Measurements from ENCODE around the gene OBSL1.

OBSL1 gene

DNA sequence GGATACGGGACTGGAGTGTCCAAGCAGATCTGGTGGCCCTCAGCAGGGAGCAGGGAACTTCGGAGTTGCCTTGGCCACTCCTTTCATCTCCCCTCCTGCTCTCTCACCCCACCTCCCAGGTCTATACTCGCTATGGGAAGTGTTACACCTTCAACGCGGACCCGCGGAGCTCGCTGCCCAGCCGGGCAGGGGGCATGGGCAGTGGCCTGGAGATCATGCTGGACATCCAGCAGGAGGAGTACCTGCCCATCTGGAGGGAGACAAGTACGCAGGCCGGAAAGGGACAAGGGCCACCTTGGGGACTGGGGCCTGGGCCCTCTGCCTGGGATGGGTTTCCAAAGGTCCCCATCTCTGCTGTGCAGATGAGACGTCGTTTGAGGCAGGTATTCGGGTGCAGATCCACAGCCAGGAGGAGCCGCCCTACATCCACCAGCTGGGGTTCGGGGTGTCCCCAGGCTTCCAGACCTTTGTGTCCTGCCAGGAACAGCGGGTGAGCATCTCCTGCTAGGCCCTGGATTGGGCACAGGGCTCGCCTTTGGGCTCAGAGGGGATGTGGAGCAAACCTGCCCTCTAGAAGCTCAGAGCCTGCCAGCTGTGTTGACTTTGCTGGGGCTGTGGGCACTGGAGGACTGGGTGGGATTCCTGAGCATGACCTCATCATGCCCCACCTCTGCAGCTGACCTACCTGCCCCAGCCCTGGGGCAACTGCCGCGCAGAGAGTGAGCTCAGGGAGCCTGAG lies 39.5 kb downstream of the OBSL1 start:
- no peaks in the 10 kb centered on the region for H3K9me2 ChIP-seq (replicated peaks; ENCODE audit: low read depth, low read length)
- no peak overlapping the region for H3K4me3 ChIP-seq (ENCODE audit: low read length, poor library complexity, severe bottlenecking)
- no peaks in the 10 kb centered on the region for H3F3A ChIP-seq (ENCODE audit: low read depth)
- no peak overlapping the region for H3K4me2 ChIP-seq (ENCODE audit: low read depth, low read length, poor library complexity, severe bottlenecking)
- H3K9ac ChIP-seq (ENCODE audit: low read depth, low read length, poor library complexity, severe bottlenecking), result no peak overlapping the region
- no peaks in the 10 kb centered on the region for H3K36me3 ChIP-seq (ENCODE audit: insufficient read depth, low read length)
- H2AFZ ChIP-seq (ENCODE audit: low read length), result no peak overlapping the region
- no peaks in the 10 kb centered on the region for H3K27me3 ChIP-seq (ENCODE audit: insufficient read depth, low read length, poor library complexity, severe bottlenecking)
- H3K9me3 ChIP-seq (ENCODE audit: insufficient read depth, low read depth, low read length), result no peaks in the 10 kb centered on the region
- TF ChIP-seq, protein P1, sequence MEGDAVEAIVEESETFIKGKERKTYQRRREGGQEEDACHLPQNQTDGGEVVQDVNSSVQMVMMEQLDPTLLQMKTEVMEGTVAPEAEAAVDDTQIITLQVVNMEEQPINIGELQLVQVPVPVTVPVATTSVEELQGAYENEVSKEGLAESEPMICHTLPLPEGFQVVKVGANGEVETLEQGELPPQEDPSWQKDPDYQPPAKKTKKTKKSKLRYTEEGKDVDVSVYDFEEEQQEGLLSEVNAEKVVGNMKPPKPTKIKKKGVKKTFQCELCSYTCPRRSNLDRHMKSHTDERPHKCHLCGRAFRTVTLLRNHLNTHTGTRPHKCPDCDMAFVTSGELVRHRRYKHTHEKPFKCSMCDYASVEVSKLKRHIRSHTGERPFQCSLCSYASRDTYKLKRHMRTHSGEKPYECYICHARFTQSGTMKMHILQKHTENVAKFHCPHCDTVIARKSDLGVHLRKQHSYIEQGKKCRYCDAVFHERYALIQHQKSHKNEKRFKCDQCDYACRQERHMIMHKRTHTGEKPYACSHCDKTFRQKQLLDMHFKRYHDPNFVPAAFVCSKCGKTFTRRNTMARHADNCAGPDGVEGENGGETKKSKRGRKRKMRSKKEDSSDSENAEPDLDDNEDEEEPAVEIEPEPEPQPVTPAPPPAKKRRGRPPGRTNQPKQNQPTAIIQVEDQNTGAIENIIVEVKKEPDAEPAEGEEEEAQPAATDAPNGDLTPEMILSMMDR (conservative IDR thresholded peaks at IDR 0.05; ENCODE audit: low read length), result no peak
- TF ChIP-seq EZH2phosphoT487 (IDR thresholded peaks at IDR 0.05; ENCODE audit: borderline replicate concordance), result no peak
- H4K20me1 ChIP-seq (ENCODE audit: insufficient read depth, low read length, poor library complexity, severe bottlenecking), result no peaks in the 10 kb centered on the region
- H3K4me1 ChIP-seq (ENCODE audit: insufficient read depth, low read length, poor library complexity, severe bottlenecking), result no peaks in the 10 kb centered on the region
- no peaks in the 10 kb centered on the region for H3K79me2 ChIP-seq (ENCODE audit: insufficient read depth, low read length)

DNA sequence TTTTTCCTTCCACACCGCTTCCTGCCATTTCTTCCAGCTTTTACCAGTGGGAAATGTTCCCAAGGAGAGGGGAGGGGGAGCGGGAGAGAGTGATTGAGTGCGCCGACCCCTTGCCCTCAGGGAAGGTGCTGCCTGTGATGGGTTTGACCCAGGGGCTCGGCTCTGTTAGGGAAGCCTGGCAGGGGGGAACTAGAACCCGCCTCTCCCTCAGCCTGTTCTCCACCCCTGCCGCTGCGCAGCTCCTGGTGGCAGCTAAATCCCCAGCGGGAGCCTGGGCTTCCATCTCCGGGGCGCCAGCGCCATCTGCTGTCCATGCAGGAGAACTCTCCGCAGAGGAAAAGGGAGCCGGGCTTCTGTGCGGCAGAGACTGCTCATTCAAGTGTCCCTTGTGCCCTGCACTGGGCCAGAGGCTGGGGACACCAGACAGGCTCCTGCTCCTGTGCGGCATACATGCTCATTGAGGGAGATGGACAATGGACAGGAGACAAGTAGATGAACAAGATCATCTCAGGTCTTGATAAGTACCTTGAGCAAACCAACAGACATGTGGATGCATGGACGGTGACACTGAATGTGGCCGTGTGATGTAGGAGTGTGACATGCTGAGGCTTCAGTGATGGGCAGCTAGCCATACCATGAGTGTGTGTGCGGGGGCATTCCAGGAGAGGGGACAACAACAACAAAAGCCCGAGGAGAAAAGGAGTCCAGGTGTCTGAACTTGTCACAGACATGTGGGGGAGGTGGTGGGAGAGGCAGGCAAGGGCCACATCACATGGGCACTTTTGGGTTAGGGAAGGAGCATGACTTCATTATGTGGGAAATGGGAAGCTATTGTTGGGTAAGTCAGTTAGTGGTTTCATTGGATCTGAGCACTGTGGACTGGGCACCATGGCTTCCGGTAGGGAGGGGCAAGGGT lies 41.0 kb downstream of the OBSL1 start:
- Histone ChIP-seq H3K36me3 (ENCODE audit: insufficient read depth, low read length) (no peaks in the 10 kb centered on the region), H3K4me3 (ENCODE audit: low read length, poor library complexity, severe bottlenecking) (no peak overlapping the region), H3K9ac (ENCODE audit: low read depth, low read length, poor library complexity, severe bottlenecking) (no peak overlapping the region), H2AFZ (ENCODE audit: low read length) (no peak overlapping the region; the same call in 1 of the 2 replicates), H3K4me1 (ENCODE audit: insufficient read depth, low read length, poor library complexity, severe bottlenecking) (no peaks in the 10 kb centered on the region), H3K4me2 (ENCODE audit: low read depth, low read length, poor library complexity, severe bottlenecking) (no peak overlapping the region), H3K9me2 (replicated peaks; ENCODE audit: low read depth, low read length) (no peaks in the 10 kb centered on the region), H4K20me1 (ENCODE audit: insufficient read depth, low read length, poor library complexity, severe bottlenecking) (no peaks in the 10 kb centered on the region), H3K27me3 (ENCODE audit: insufficient read depth, low read length, poor library complexity, severe bottlenecking) (no peaks in the 10 kb centered on the region), H3F3A (ENCODE audit: low read depth) (no peaks in the 10 kb centered on the region), H3K79me2 (ENCODE audit: insufficient read depth, low read length) (no peaks in the 10 kb centered on the region), H3K9me3 (ENCODE audit: insufficient read depth, low read depth, low read length) (no peaks in the 10 kb centered on the region)
- no peak for TF ChIP-seq EZH2phosphoT487 (IDR thresholded peaks at IDR 0.05; ENCODE audit: borderline replicate concordance)
- TF ChIP-seq, protein P1 (conservative IDR thresholded peaks at IDR 0.05; ENCODE audit: low read length), result peak; percentile 92

GRCh38 chr2:219527472-219527871 lies 43.9 kb downstream of the OBSL1 start:
- Histone ChIP-seq H3F3A (ENCODE audit: low read depth) (no peaks in the 10 kb centered on the region), H3K79me2 (ENCODE audit: insufficient read depth, low read length) (no peaks in the 10 kb centered on the region), H3K9me2 (replicated peaks; ENCODE audit: low read depth, low read length) (no peaks in the 10 kb centered on the region), H3K4me3 (ENCODE audit: low read length, poor library complexity, severe bottlenecking) (no peak overlapping the region), H3K36me3 (ENCODE audit: insufficient read depth, low read length) (no peaks in the 10 kb centered on the region), H3K4me1 (ENCODE audit: insufficient read depth, low read length, poor library complexity, severe bottlenecking) (no peaks in the 10 kb centered on the region), H3K4me2 (ENCODE audit: low read depth, low read length, poor library complexity, severe bottlenecking) (no peak overlapping the region), H3K9ac (ENCODE audit: low read depth, low read length, poor library complexity, severe bottlenecking) (no peak overlapping the region), H3K27me3 (ENCODE audit: insufficient read depth, low read length, poor library complexity, severe bottlenecking) (no peaks in the 10 kb centered on the region), H2AFZ (ENCODE audit: low read length) (no peak overlapping the region), H4K20me1 (ENCODE audit: insufficient read depth, low read length, poor library complexity, severe bottlenecking) (no peaks in the 10 kb centered on the region), H3K9me3 (ENCODE audit: insufficient read depth, low read depth, low read length) (no peaks in the 10 kb centered on the region)
- no peak for TF ChIP-seq EZH2phosphoT487 (IDR thresholded peaks at IDR 0.05; ENCODE audit: borderline replicate concordance)
- TF ChIP-seq, protein P1 (conservative IDR thresholded peaks at IDR 0.05; ENCODE audit: low read length), result no peak
